ENCODE measurements around the gene PSMB7.

PSMB7 gene

DNA sequence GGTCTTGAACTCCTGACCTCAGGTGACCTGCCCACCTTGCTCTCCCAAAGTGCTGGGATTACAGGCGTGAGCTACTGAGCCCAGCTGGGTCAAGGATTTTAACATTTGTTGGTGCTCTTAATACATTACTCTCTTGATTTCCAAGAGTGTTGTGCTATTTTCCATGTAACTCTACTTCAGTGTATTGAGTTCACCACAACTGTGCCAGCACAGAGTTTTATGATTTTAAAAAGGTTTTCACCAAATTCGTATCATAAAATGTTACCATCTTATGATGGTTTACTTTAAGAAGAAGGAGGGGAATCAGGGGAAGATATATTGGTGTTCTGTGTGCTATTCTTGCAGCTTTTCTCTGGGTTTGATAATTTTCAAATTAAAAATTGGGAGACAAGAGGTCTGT lies 28.4 kb upstream of the PSMB7 start:
- DNase-seq (ENCODE audit: insufficient read length, low spot score) (no peak), FAIRE-seq (no peak)
- TF ChIP-seq, protein P1, sequence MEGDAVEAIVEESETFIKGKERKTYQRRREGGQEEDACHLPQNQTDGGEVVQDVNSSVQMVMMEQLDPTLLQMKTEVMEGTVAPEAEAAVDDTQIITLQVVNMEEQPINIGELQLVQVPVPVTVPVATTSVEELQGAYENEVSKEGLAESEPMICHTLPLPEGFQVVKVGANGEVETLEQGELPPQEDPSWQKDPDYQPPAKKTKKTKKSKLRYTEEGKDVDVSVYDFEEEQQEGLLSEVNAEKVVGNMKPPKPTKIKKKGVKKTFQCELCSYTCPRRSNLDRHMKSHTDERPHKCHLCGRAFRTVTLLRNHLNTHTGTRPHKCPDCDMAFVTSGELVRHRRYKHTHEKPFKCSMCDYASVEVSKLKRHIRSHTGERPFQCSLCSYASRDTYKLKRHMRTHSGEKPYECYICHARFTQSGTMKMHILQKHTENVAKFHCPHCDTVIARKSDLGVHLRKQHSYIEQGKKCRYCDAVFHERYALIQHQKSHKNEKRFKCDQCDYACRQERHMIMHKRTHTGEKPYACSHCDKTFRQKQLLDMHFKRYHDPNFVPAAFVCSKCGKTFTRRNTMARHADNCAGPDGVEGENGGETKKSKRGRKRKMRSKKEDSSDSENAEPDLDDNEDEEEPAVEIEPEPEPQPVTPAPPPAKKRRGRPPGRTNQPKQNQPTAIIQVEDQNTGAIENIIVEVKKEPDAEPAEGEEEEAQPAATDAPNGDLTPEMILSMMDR (IDR thresholded peaks at IDR 0.05; ENCODE audit: insufficient read depth, missing control alignments): no peak

GRCh38 chr9:124442826-124443225 lies 27.6 kb upstream of the PSMB7 start:
- no peak for FAIRE-seq
- no peak for DNase-seq (ENCODE audit: insufficient read length, low spot score)
- TF ChIP-seq, protein P1 (IDR thresholded peaks at IDR 0.05; ENCODE audit: insufficient read depth, missing control alignments): no peak

DNA sequence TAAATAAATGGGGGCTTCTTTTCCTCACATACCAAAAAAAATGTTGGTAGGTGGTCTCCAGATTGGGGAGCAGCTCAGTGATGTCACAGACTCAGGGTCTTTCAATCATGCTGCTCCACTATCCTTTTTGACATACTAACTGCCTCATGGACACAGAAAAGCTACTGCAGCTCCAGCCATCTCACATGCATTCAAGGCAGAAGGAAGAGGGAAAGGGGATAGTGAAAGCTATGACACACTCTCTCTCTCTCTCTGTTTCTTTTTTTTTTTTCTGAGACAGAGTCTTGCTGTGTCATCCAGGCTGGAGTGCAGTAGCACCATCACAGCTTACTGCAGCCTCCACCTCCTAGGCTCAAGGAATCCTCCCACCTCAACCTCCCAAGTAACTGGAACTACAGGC lies 27.1 kb upstream of the PSMB7 start:
- TF ChIP-seq, protein P1 (IDR thresholded peaks at IDR 0.05; ENCODE audit: insufficient read depth, missing control alignments): no peak
- DNase-seq (ENCODE audit: insufficient read length, low spot score) (no peak), FAIRE-seq (no peak)

- no peak for FAIRE-seq
- DNase-seq (ENCODE audit: insufficient read length, low spot score): peak; percentile 9
- TF ChIP-seq, protein P1 (IDR thresholded peaks at IDR 0.05; ENCODE audit: insufficient read depth, missing control alignments): no peak
Measured at GRCh38 chr9:124441291-124441690, 26.0 kb upstream of the PSMB7 start.

GRCh38 chr9:124440786-124441185 lies 25.5 kb upstream of the PSMB7 start:
- TF ChIP-seq, protein P1 (IDR thresholded peaks at IDR 0.05; ENCODE audit: insufficient read depth, missing control alignments): no peak
- FAIRE-seq (no peak), DNase-seq (ENCODE audit: insufficient read length, low spot score) (no peak)

DNA sequence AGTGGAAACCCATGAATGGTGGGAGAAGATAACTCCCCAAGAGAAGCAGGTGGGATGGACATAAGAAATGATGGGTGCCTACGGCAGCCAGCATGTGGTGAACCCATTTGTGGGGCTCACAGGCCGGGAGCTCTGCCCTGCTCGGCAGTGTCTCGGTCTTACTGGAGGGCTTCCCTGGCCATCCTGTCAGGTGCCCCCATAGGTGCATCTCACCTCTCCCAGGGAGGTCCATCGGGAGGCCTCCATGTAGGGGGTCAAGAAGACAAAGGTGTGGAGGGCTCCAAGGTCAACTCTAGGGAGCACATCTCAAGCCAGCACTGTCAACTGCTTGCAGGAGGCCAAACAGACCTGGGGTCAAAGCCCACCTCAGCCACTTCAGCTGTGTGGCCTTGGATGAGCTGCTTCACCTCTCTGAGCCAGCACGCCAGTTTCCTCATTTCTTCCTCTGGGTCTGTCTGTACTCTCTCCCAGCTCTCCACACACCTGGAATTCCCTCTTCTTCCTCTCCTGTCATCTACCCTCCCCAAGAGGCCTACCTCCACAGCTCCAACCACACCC lies 24.5 kb upstream of the PSMB7 start:
- TF ChIP-seq, protein P1 (IDR thresholded peaks at IDR 0.05; ENCODE audit: insufficient read depth, missing control alignments): no peak
- FAIRE-seq (no peak), DNase-seq (ENCODE audit: insufficient read length, low spot score) (no peak)

- DNase-seq (ENCODE audit: insufficient read length, low spot score): no peak
- TF ChIP-seq, protein P1 (IDR thresholded peaks at IDR 0.05; ENCODE audit: insufficient read depth, missing control alignments): no peak
- FAIRE-seq: no peak
Measured at GRCh38 chr9:124439086-124439485, 23.8 kb upstream of the PSMB7 start.

All from D721Med (cell line).